Pancreas (tissue), 10 donors: ENCODE measurements around the gene NRSN2. TPM values are rescaled to one million over a fixed set of nuclear protein-coding genes. Genes with fewer than 3 reads are reported as not detected.

Experiments
- ATAC-seq, 4 donors: fragments of 200-7000 bp; cut with Tn5 transposase; one replicate each; pipeline versions ENCODE4 v1.8.0 to v1.9.1; 2020; ENCODE audit warnings: mild to moderate bottlenecking in 4 of 4, moderate library complexity in 4 of 4
- DNase-seq, 6 donors: peaks; one replicate each; pipeline ENCODE4 v3.0.0-alpha.2; 2020
- FAIRE-seq: peaks from 2 replicates; lab custom pipeline; 2012; peaks lifted over from hg19 to GRCh38; lab: Jason Lieb, UNC
- H3K27ac ChIP-seq, 4 donors: fragments of 200-600 bp; sonication (generic); 1 replicate in 3 of 4; 2 replicates in 1 of 4; pipeline versions ENCODE4 v1.5.0 to v1.8.0; 2020
- H3K27me3 ChIP-seq, 4 donors: fragments of 200-600 bp; one replicate each; pipeline ENCODE4 v1.8.0; 2021
- H3K36me3 ChIP-seq, 3 donors: fragments of 200-600 bp; sonication (generic) in 1 of 3; one replicate each; pipeline versions ENCODE4 v1.5.0 to v1.8.0; 2020 to 2021
- H3K4me1 ChIP-seq, 3 donors: fragments of 200-600 bp; one replicate each; pipeline ENCODE4 v1.8.0; 2021
- H3K4me3 ChIP-seq, 4 donors: fragments of 200-600 bp; sonication (generic) in 2 of 4; one replicate each; pipeline versions ENCODE4 v1.5.0 to v1.8.0; 2020 to 2021
- H3K9me3 ChIP-seq, 4 donors: fragments of 200-600 bp; one replicate each; pipeline ENCODE4 v1.8.0; 2021
- WGBS, 2 donors: extraction: QIAGEN DNeasy Blood & Tissue Kit; methylation state at CpG; one replicate each; pipeline ENCODE4 v1.1.7; 2013; 5-methylcytosine and 5-hydroxymethylcytosine counted together
- intact Hi-C, 3 donors: fragments of 100-400 bp; cut with DNase I; formaldehyde crosslinking; loops; one replicate each; pipeline versions ENCODE4 v1.11.1 to v1.14.2; 2022
- polyA plus RNA-seq, 2 donors: library from polyadenylated mRNA; stranded (reverse); fragments of 200-250 nt; gene quantifications; one replicate each; pipeline ENCODE4 v1.2.3, GENCODE V29; 2013
- total RNA-seq, 6 donors: library from RNA; stranded (reverse); fragmentation: NEBNext Ultra II Directional in 4 of 6; extraction: Animal tissue kit (Norgen Biotek cat#: 25700) in 4 of 6; gene quantifications; one replicate each; pipeline versions ENCODE4 v1.2.1 to v1.2.4, GENCODE V29; 2021 to 2023
- TF ChIP-seq, protein P1 (sequence below), 4 donors: fragments of 200-600 bp; sonication (generic) in 3 of 4; IDR thresholded peaks; one replicate each; pipeline versions ENCODE4 v1.5.0 to v1.8.0; 2021; ENCODE audit warnings: antibody characterized with exemption in 4 of 4
- donor health status: healthy with polysubstance abuse.
- donor health status: DM: no; HTN: no; CAD: no; lungs with moderate emphysema.
- donor health status: DM: no; HTN: no; CAD: no.
- donor health status: control.
- donor health status: control.
- donor health status: Bipolar disorder and iron deficiency.
- donor health status: DM: yes; HTN: yes; CAD: no.
- donor health status: DM: no; HTN: no; CAD: no.
- donor health status: DM: no; HTN: no; CAD: no.
- donor health status: DM: yes; HTN: yes; CAD: no.

Gene NRSN2
- total and polyA plus RNA-seq, 8 donors, result 10.7 to 41.3 (median 18.2) TPM

DNA sequence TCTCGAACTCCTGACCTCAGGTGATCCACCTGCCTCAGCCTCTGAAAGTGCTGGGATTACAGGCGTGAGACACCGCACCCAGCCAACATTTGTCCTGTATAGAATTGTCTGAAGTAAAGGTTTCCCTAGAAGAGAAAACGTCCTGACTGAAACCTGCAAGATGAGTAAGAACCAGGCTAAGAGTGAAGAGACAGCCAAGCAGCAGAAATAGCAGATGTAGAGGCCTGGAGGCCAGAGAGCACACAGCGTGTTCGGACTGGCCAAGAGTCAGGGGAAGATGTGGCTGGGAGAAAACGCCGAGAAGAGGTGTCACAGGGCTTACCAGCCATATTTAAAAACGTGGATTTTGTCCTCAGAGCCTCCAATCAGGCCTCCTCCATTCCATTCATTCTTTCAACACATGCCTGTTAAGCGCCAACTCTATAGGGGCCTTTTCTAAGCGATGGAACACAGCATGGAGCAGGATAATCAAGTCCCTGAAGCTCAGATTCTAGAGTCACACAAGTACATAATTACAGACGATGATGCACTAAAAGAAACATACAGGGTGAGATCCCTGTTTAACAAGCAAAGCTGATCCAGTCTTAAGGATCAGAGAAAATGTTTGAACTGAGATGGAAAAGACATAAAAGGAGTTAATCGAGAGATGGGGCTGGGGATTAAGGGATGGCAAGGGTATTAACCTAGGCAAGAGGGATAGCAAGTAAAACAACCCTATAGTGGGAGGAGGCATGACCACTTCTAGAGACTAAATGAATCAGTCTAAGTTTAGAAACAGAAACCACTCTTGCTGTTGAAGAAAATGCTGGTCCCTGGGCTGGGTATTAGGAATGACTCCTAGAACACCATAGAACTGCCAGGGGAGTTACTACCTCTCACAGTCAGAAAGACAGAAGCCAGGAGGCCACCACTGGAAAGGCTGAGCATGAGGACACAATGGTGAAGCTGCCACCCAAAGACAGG, 44.7 kb upstream of the NRSN2 start:
- intact Hi-C loops, result no loop called here
- DNase-seq (no peak), FAIRE-seq (no peak), ATAC-seq (no peak)
- WGBS, 2 donors, result 84% methylated on average over 13 of the region's 13 CpGs
- TF ChIP-seq, protein P1, sequence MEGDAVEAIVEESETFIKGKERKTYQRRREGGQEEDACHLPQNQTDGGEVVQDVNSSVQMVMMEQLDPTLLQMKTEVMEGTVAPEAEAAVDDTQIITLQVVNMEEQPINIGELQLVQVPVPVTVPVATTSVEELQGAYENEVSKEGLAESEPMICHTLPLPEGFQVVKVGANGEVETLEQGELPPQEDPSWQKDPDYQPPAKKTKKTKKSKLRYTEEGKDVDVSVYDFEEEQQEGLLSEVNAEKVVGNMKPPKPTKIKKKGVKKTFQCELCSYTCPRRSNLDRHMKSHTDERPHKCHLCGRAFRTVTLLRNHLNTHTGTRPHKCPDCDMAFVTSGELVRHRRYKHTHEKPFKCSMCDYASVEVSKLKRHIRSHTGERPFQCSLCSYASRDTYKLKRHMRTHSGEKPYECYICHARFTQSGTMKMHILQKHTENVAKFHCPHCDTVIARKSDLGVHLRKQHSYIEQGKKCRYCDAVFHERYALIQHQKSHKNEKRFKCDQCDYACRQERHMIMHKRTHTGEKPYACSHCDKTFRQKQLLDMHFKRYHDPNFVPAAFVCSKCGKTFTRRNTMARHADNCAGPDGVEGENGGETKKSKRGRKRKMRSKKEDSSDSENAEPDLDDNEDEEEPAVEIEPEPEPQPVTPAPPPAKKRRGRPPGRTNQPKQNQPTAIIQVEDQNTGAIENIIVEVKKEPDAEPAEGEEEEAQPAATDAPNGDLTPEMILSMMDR (IDR thresholded peaks at IDR 0.05), result no peak
- H3K4me3 ChIP-seq, result no peak overlapping the region
- H3K27me3 ChIP-seq, result no peaks in the 10 kb centered on the region
- no peak overlapping the region for H3K27ac ChIP-seq
- no peaks in the 10 kb centered on the region for H3K9me3 ChIP-seq
- peaks cover 10 to 16% (median 13%) of the 10 kb centered on the region in 3 donors for H3K4me1 ChIP-seq
- H3K36me3 ChIP-seq, result no peaks in the 10 kb centered on the region

DNA sequence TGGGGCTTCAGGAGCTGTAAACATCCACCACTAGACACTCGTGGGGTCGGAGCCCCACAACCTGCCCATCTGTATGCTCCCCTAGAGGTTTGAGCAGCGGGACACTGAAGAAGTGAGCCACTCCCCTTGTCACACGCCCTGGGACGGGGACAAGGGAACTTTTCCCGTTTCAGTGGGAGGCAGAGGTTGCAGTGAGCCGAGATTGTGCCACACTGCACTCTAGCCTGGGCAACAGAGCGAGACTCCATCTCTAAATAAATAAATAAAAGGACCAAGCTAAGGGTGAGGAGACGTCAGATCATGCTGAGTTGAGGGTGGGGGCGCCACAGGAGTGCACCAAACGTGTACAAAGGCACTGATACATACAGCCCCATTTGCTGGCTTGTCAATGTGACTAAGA, 41.2 kb upstream of the NRSN2 start:
- WGBS, 2 donors, result 59 to 73% methylated on average over 11 of the region's 11 CpGs
- intact Hi-C loops, result no loop called here
- ATAC-seq (no peak), DNase-seq (no peak), FAIRE-seq (no peak)
- no peaks in the 10 kb centered on the region for H3K9me3 ChIP-seq
- peaks cover under 1 to 2% (median 1%) of the 10 kb centered on the region in 3 donors for H3K4me1 ChIP-seq
- no peaks in the 10 kb centered on the region for H3K36me3 ChIP-seq
- H3K27me3 ChIP-seq, result no peaks in the 10 kb centered on the region
- TF ChIP-seq, protein P1 (IDR thresholded peaks at IDR 0.05), result no peak
- H3K27ac ChIP-seq, result no peak overlapping the region
- no peak overlapping the region for H3K4me3 ChIP-seq

DNA sequence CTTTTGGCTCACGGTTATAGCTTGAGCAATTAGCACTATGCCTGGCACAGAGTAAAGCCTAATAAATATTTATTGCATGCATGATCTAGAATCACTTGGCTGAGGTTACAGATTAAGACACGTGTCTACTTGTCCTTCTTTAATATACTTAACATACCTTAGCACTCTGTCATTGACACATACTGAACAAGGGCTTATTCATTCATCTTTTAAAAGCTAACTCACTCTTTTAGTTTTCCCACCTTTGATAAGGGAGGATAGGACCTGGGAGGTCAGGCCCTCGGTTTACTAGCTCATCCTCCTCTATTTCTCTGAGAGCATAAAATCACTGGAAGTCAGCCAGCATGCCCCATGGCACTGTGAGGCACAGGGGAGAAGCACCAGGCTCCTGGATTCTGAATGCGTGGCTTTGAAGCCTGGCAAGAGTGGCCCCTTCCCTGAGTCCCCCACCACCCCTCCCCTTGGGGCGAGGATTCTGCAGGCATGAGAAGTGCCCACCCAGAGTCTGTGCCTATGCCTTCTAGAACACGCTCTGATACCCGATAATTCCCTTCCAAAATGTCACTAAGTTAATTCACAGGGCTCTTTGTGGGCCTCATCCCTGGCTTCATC, 38.4 kb upstream of the NRSN2 start:
- ATAC-seq (no peak), DNase-seq (no peak), FAIRE-seq (no peak)
- no peaks in the 10 kb centered on the region for H3K36me3 ChIP-seq
- H3K9me3 ChIP-seq, result no peaks in the 10 kb centered on the region
- no peak overlapping the region for H3K4me3 ChIP-seq
- WGBS, 2 donors, result 58 to 63% methylated on average over 7 of the region's 7 CpGs
- no peak overlapping the region for H3K27ac ChIP-seq
- intact Hi-C loops, result no loop called here
- no peaks in the 10 kb centered on the region for H3K27me3 ChIP-seq
- H3K4me1 ChIP-seq, result peaks cover 0 to 3% (median 0%) of the 10 kb centered on the region in 3 donors
- TF ChIP-seq, protein P1 (IDR thresholded peaks at IDR 0.05), result no peak

DNA sequence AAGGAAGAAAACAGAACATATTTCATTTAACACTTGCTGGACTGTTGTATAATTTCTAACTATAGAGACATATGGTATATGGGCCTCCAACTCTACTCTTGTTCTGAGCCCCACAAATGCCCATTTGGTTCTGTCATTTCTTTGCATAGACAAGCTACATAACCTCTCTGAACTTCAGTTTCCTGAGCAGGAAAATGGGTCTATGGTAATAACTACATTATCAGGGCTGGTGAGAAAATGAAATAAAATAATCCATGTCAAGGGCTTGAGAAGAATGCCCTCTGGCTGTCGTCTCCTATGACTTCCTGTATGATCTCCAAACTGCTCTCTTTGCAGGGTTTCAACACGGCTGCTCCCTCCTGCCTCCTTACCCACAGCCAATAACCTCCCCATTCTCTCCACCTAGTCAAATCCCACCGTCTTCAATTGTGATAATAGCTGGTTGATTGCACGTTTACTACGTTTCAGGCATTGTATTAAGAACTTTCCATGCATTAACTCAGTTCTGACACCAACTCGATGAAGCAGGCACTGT, 37.5 kb upstream of the NRSN2 start:
- WGBS, 2 donors, result 36 to 38% methylated on average over 6 of the region's 6 CpGs
- TF ChIP-seq, protein P1 (IDR thresholded peaks at IDR 0.05), result no peak
- Histone ChIP-seq H3K27ac (peak overlapping the region in 3 of 4 donors; percentile 33 to 63 (median 59)), H3K4me1 (peaks cover 0 to 3% (median 0%) of the 10 kb centered on the region in 3 donors), H3K27me3 (no peaks in the 10 kb centered on the region), H3K4me3 (peak overlapping the region in 1 of 4 donors; percentile 36), H3K36me3 (no peaks in the 10 kb centered on the region), H3K9me3 (no peaks in the 10 kb centered on the region)
- DNase-seq (no peak), ATAC-seq (peak in 2 of 4 donors; percentile 12 to 49), FAIRE-seq (no peak)
- intact Hi-C loops, result no loop called here
